Tongue (tissue), 2 donors: ENCODE measurements around the gene SULT6B1. TPM values are rescaled to one million over a fixed set of nuclear protein-coding genes. Genes with fewer than 3 reads are reported as not detected.

Experiments
- DNase-seq: peaks from one replicate; pipeline ENCODE4 v3.0.0-alpha.2; 2015
- total RNA-seq: library from RNA; depleted of rRNA; stranded (reverse); fragments of >200 nt; gene quantifications from one replicate; pipeline ENCODE4 v1.2.3, GENCODE V29; 2014

SULT6B1 gene
- total RNA-seq, 1 donor from 2014 or later, result not detected

DNA sequence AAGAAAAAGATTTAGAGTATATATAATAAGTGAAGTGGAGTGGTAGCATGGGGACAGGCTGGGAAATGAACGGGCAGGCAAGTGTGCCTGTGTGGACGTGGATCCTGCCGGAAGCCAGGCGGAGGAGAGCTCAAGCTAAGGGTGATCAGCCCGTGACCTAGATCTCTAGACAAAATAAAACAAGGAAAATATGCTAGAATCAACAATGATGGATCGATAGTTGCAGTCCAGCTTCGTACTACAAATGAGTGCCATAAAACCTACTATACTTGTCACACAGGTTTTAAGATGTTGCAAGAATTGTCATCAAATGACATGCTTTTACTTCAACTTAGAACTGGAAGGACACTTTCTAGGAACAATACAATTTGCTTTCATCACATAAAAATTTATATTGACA, 40.1 kb downstream of the SULT6B1 start:
- DNase-seq, result no peak

DNA sequence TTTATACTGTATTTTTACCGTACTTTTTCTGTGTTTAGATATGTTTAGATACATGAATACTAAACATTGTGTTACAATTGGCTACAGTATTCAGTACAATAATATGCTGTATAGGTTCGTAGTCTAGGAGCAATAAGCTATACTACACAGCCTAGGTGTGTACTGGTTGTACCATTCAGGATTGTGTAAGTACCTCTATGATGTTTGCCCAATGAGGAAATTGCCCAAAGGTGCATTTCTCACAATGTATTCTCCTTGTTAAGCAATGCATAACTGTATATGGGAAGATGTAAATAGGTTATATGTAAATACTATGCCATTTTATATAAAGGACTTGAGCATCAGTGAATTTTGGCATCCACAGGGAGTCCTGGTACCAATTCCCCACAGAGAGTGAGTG, 42.4 kb downstream of the SULT6B1 start:
- no peak for DNase-seq

GRCh38 chr2:37143974-37144373, 44.5 kb downstream of the SULT6B1 start:
- no peak for DNase-seq

DNA sequence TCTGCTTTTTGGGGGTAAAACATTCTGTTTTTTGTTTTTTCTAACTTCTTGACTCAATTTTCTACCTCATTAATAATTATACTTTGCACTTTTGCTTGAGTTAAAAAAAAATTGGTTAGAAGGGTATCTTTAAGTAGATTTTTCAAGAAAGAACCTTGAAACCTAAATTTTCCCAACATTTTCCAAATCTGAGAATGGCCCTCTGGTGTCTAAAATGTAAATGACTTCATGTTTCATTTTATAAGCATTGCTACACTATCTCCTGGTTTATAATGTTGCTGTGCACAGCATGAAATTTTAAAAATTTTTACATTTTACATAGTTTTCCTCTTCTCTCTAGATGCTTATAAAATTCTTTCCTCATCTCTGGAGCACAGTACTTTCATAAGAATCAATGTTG, 45.9 kb downstream of the SULT6B1 start:
- no peak for DNase-seq

DNA sequence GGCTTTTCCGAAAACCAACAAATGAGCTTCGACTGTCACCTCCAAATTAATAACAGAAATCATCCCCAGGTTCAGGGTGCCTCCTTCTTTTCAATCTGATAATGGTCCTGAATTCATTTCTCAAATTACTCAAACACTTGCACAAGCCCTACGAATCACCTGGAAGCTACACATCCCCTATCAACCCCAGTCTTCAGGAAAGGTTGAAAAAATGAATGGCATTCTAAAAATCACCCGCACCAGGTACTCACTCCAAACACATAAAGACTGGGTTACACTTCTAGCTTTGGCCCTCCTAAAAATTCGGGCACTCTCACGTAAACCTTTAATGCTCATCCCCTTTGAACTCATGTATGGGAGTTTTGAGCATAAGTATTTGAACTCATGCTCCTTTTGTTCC, 55.6 kb downstream of the SULT6B1 start:
- DNase-seq, result no peak

DNA sequence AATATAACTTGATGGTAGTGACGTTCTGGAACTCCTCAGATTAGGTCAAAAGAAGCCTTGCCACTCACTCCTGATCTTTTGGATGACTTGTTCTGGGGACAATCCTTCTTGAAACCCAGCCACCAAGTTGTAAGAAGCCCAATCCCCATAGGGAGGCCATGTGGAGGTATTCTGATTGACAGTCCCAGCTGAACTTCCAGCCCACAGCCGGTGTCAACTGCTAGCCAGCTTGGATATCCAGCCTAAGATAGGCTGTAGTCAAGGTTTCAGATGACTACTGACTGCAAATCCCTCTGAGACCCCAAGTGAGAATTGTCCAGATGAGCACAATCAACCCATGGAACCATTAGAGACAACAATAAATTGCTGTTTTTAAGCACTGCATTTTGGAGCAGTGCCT, 63.1 kb downstream of the SULT6B1 start:
- peak; percentile 93 for DNase-seq

- DNase-seq, result no peak
Measured at GRCh38 chr2:37119157-37119556, 69.3 kb downstream of the SULT6B1 start.

Other genes with a start within 250 kb of the SULT6B1 start
- gene STRN, start 222.1 kb downstream of the SULT6B1 start, total RNA-seq, result 38.1 TPM
- gene HEATR5B, start 104.3 kb downstream of the SULT6B1 start, total RNA-seq, result 38.2 TPM
- gene GPATCH11, start 104.2 kb downstream of the SULT6B1 start, total RNA-seq, result 7.6 TPM
- gene EIF2AK2, start 31.7 kb downstream of the SULT6B1 start, total RNA-seq, result 31.2 TPM
- 17.0 TPM for gene CEBPZOS, start 7.8 kb upstream of the SULT6B1 start, total RNA-seq
- 66.3 TPM for gene CEBPZ, start 42.9 kb upstream of the SULT6B1 start, total RNA-seq
- 20.7 TPM for gene NDUFAF7, start 43.0 kb upstream of the SULT6B1 start, total RNA-seq
- 45.6 TPM for gene PRKD3, start 136.2 kb upstream of the SULT6B1 start, total RNA-seq
- gene QPCT, start 156.0 kb upstream of the SULT6B1 start, total RNA-seq, result 5.6 TPM